ENCODE results near the gene DDC. TPM values are rescaled to one million over a fixed set of nuclear protein-coding genes. Genes with fewer than 3 reads are reported as not detected.
"Not testable (repeated sequence)": the region's sequence is repeated elsewhere in the genome, so short reads cannot be mapped to it uniquely, and the experiment has no call there.

DDC gene
- total and polyA plus RNA-seq, 2 donors (not counting 1 experiment from before 2014, with no cell fraction given), result not detected

GRCh38 chr7:50577569-50577968 is 12.4 kb upstream of the DDC start:
- ATAC-seq (ENCODE audit: low read depth) (no peak), DNase-seq (no peak)
- Histone ChIP-seq H3K27me3 (replicated peaks in 1 of 4; ENCODE audit: control extremely low read depth in 1 of 4, control insufficient read depth in 3 of 4, insufficient read depth in 4 of 4, low read length in 3 of 4) (no peaks in the 10 kb centered on the region), H3K27ac (ENCODE audit: low read length in 2 of 2) (no peak overlapping the region), H3K9me3 (ENCODE audit: control extremely low read depth in 1 of 3, control insufficient read depth in 2 of 3, insufficient read depth in 1 of 3, low read length in 2 of 3) (no peaks in the 10 kb centered on the region), H3K36me3 (replicated peaks in 1 of 2; ENCODE audit: control extremely low read depth in 1 of 2, control insufficient read depth in 1 of 2, extremely low read depth in 1 of 2, insufficient read depth in 2 of 2, low read length in 1 of 2) (no peaks in the 10 kb centered on the region), H3K4me2 (replicated peaks; ENCODE audit: low read depth, low read length, poor library complexity, severe bottlenecking) (no peak overlapping the region), H3K9ac (ENCODE audit: low read length) (no peak overlapping the region), H2AFZ (ENCODE audit: insufficient read depth, low read depth, low read length, poor library complexity, severe bottlenecking) (no peak overlapping the region), H3K4me1 (ENCODE audit: control insufficient read depth in 2 of 2, insufficient read depth in 2 of 2, low read length in 2 of 2) (no peaks in the 10 kb centered on the region), H3K79me2 (ENCODE audit: control insufficient read depth, insufficient read depth, low read length) (no peaks in the 10 kb centered on the region), H3K4me3 (ENCODE audit: control extremely low read depth in 1 of 5, extremely low read depth in 1 of 5, insufficient read depth in 1 of 5, low read depth in 2 of 5, low read length in 4 of 5) (no peak overlapping the region), H4K20me1 (ENCODE audit: control insufficient read depth, insufficient read depth, low read length, poor library complexity, severe bottlenecking) (no peaks in the 10 kb centered on the region)
- Mint-ChIP-seq H3K9me3 (ENCODE audit: insufficient read depth) (peaks cover 7% of the 10 kb centered on the region), H3K4me1 (no peaks in the 10 kb centered on the region), H3K4me3 (no peak overlapping the region), H3K27me3 (peaks cover 25% of the 10 kb centered on the region), H3K27ac (no peak overlapping the region)
- 90% methylated on average over 10 of the region's 10 CpGs for WGBS (ENCODE audit: insufficient coverage)
- ChIA-PET POLR2A (no interaction called here), CTCF (no interaction called here)
- intact Hi-C loops (cut with micrococcal nuclease), result no loop called here
- TF ChIP-seq, protein P1, sequence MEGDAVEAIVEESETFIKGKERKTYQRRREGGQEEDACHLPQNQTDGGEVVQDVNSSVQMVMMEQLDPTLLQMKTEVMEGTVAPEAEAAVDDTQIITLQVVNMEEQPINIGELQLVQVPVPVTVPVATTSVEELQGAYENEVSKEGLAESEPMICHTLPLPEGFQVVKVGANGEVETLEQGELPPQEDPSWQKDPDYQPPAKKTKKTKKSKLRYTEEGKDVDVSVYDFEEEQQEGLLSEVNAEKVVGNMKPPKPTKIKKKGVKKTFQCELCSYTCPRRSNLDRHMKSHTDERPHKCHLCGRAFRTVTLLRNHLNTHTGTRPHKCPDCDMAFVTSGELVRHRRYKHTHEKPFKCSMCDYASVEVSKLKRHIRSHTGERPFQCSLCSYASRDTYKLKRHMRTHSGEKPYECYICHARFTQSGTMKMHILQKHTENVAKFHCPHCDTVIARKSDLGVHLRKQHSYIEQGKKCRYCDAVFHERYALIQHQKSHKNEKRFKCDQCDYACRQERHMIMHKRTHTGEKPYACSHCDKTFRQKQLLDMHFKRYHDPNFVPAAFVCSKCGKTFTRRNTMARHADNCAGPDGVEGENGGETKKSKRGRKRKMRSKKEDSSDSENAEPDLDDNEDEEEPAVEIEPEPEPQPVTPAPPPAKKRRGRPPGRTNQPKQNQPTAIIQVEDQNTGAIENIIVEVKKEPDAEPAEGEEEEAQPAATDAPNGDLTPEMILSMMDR (IDR thresholded peaks at IDR 0.05), result no peak
- TF ChIP-seq EZH2 (IDR thresholded peaks at IDR 0.05; ENCODE audit: borderline replicate concordance, insufficient read depth, low read depth, low read length, poor library complexity, severe bottlenecking), result no peak

DNA sequence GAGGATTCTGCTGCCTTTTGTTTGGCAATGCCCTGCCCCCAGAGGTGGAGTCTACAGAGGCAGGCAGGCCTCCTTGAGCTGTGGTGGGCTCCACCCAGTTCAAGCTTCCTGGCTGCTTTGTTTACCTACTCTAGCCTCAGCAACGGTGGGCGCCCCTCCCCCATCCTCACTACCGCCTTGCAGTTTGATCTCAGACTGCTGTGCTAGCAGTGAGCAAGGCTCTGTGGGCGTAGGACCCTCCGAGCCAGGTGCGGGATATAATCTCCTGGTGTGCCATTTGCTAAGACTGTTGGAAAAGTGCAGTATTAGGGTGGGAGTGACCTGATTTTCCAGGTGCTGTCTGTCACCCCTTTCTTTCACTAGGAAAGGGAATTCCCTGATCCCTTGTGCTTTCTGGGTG is 11.2 kb upstream of the DDC start:
- H3K36me3 ChIP-seq (replicated peaks in 1 of 2; ENCODE audit: control extremely low read depth in 1 of 2, control insufficient read depth in 1 of 2, extremely low read depth in 1 of 2, insufficient read depth in 2 of 2, low read length in 1 of 2); H3K27ac Mint-ChIP-seq; H3K4me3 ChIP-seq (ENCODE audit: control extremely low read depth in 1 of 5, extremely low read depth in 1 of 5, insufficient read depth in 1 of 5, low read depth in 2 of 5, low read length in 4 of 5); CTCF ChIA-PET; H3K4me1 Mint-ChIP-seq; H3K79me2 ChIP-seq (ENCODE audit: control insufficient read depth, insufficient read depth, low read length); H4K20me1 ChIP-seq (ENCODE audit: control insufficient read depth, insufficient read depth, low read length, poor library complexity, severe bottlenecking); DNase-seq; H3K9me3 ChIP-seq (ENCODE audit: control extremely low read depth in 1 of 3, control insufficient read depth in 2 of 3, insufficient read depth in 1 of 3, low read length in 2 of 3); H3K27me3 ChIP-seq (replicated peaks in 1 of 4; ENCODE audit: control extremely low read depth in 1 of 4, control insufficient read depth in 3 of 4, insufficient read depth in 4 of 4, low read length in 3 of 4); H3K9ac ChIP-seq (ENCODE audit: low read length); POLR2A ChIA-PET; H3K4me1 ChIP-seq (ENCODE audit: control insufficient read depth in 2 of 2, insufficient read depth in 2 of 2, low read length in 2 of 2); H2AFZ ChIP-seq (ENCODE audit: insufficient read depth, low read depth, low read length, poor library complexity, severe bottlenecking); H3K27ac ChIP-seq (ENCODE audit: low read length in 2 of 2); H3K4me3 Mint-ChIP-seq; ATAC-seq (ENCODE audit: low read depth); H3K9me3 Mint-ChIP-seq (ENCODE audit: insufficient read depth); H3K4me2 ChIP-seq (replicated peaks; ENCODE audit: low read depth, low read length, poor library complexity, severe bottlenecking); intact Hi-C loops (cut with micrococcal nuclease): not testable (repeated sequence)
- WGBS (ENCODE audit: insufficient coverage), result no CpG with 5 or more reads among the region's 6 CpGs
- H3K27me3 Mint-ChIP-seq, result peaks cover 25% of the 10 kb centered on the region
